ENCODE data around the gene CDK14.

Gene CDK14

GRCh38 chr7:90675982-90676381, 79.9 kb downstream of the CDK14 start:
- intact Hi-C loops (cut with DNase I), result no loop called here
- DNase-seq, result no peak

- DNase-seq, result peak in 1 of 10 donors; percentile 77
Measured at GRCh38 chr7:90677486-90678404, 81.6 kb downstream of the CDK14 start.

GRCh38 chr7:90678986-90679385, 82.9 kb downstream of the CDK14 start:
- no peak for DNase-seq
- intact Hi-C loops (cut with DNase I), result no loop called here

More at GRCh38 chr7:90677486-90678404, 81.6 kb downstream of the CDK14 start:
- intact Hi-C loops (cut with DNase I), result no loop called here

DNA sequence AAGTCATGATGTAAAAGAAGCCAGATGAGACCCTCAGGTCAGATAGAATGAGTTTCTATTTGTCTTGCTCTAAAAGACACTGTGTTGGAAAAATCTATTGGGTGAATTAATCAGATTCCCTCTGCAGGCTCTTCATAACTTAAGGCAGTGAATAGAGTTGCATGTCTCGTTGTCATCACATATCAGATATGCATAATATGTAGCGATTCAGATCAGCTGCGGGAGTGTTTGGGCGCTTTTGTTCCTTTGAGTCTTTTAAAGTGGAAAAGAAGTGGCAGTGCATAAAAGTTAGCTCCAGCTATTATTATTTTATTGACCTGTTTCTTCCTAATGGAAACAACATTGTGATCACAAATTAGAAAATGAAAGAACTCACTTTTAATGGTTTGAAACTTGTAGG, 84.4 kb downstream of the CDK14 start:
- intact Hi-C loops (cut with DNase I), result no loop called here
- no peak for DNase-seq

GRCh38 chr7:90681336-90682022, 85.4 kb downstream of the CDK14 start:
- no peak for DNase-seq
- intact Hi-C loops (cut with DNase I), result no loop called here

DNA sequence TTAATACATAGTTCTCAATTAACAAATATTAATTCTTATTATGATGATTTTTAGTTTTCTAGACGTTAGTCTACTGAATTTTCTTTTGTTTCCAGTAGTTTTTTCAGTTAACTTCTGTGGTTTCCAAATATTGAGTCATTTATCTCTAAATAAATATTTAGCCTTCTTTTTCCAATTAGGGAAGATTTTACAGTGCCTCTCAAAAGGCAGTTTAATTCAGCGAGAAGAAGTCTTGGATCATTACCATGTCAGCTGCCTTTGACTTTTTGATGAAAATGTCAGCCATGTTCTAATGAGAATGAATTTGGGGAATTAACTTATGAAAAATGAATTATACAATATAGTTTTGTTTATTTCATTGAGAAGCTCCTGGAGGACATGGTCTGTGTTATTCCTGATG, 90.0 kb downstream of the CDK14 start:
- intact Hi-C loops (cut with DNase I), result no loop called here
- no peak for DNase-seq

DNA sequence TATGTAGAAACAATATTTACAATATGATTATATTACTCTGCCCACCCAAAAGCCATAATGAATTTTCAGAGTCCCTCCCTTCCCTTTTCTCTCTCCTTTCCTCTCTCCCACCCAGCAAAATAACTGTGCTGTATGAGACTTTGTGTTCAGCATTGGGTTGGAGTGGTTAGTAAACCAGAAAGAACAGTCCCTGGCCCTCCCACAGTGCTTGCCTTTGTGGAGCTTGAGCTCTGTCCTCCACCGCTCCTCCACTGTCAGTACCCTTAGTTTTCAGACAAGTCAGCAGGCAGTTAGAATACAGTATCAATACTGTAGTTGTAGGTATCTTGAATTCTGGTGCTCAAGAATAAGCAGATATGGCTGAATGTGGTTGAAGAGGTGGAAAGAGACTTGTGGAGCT, 92.7 kb downstream of the CDK14 start:
- intact Hi-C loops (cut with DNase I), result no loop called here
- DNase-seq, result no peak

- intact Hi-C loops (cut with DNase I), result no loop called here
- no peak for DNase-seq
Measured at GRCh38 chr7:90689260-90689659, 93.1 kb downstream of the CDK14 start.

- intact Hi-C loops (cut with DNase I), result no loop called here
- no peak for DNase-seq
Measured at GRCh38 chr7:90690159-90690858, 94.2 kb downstream of the CDK14 start.

GRCh38 chr7:90692396-90692795, 96.3 kb downstream of the CDK14 start:
- DNase-seq, result no peak

GRCh38 chr7:90692947-90693346, 96.8 kb downstream of the CDK14 start:
- intact Hi-C loops (cut with DNase I), result no loop called here
- DNase-seq, result no peak

More at GRCh38 chr7:90692396-90692795, 96.3 kb downstream of the CDK14 start:
- intact Hi-C loops (cut with DNase I), result no loop called here

DNA sequence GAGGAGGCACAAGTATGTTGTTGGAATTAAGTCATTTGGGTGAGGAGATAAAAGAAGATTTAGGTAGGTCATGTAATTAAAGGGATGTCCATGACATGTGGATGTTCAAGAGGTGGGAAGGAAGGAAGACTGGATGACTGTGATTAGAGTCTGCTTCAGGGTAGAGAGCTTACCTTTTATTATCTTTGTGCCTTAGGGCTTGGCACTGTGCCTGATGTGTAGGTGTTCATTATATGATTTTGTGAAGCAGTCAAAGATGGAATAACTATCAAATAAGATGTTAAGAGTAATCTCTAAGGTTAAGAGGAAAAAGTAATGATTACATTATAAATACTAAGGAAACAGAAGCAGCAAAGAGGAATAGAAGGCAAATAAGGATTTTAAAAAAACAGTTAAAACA, 97.8 kb downstream of the CDK14 start:
- intact Hi-C loops (cut with DNase I), result no loop called here
- no peak for DNase-seq

DNA sequence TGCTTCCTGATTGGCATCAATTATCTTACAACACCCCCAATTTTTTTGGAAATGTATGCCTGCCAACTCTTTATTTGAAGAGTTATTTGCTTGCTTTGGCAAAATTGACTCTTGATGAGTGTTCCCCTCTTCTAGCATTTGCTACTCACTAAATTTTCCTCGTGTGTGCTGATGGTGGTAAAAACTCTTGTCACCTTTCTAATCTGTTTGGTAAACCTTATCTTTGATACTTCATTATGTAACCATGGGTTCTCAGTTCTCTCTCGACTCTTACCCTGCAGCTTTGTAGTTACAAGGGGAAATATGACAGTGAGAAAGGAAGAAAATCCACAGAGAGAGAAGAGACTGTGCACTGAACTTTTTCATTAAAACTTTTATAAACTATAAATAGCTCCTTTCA, 102.5 kb downstream of the CDK14 start:
- no peak for DNase-seq
- intact Hi-C loops (cut with DNase I), result no loop called here

GRCh38 chr7:90701021-90701420, 104.9 kb downstream of the CDK14 start:
- DNase-seq, result no peak
- intact Hi-C loops (cut with DNase I), result no loop called here

DNA sequence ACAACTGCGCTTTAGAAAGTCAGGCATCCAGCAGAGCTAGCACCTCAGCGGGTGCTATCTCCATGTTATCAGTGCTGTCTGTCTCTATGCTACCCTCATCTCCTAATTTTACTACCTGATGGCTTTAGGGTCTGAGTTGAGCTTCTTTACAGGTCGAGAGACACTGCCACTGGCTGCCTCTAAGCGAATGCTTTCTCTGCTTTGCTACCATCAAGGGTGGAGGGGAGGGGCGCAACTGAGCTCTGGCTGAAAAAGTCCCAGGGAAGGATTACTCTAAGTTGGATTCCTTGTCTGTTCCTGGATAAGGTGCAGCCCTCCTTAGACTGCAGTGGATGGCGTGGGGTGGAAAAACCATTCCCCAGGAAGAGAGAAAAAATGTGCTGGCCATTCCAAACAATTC, 105.7 kb downstream of the CDK14 start:
- DNase-seq, result no peak
- intact Hi-C loops (cut with DNase I), result no loop called here

DNA sequence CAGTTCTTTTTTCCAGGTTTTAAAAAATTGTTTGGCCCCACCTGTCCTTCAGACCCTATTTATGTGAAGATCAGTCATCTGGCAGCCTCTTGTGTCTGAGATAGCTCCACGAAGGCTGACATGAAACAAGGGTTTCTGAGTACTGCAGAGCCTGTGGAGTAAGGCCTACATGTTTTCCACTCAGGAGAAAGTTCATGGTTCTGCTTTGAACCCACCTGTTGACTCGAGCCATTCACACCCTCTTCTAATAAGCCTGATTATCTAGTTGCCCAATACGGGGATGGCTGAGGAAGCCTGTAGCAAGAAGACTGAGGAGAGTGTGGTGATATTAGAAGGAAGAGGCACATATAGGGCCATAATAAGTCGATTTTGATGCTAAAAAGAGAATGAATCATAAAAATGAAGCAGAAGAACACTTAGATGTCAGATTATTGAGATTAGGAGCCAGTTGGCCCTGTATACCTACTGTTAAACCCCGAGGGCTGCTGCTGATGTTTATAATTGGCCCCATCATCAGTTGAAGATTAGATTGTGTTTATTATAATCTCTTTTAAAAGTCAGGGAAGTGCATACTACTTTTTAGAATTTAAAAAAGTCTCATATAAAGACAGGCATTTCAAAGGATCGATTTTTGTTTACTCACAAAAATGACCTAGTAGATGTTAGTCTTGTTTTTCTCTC, 109.4 kb downstream of the CDK14 start:
- intact Hi-C loops (cut with DNase I), result loop anchor here (5.0 kb wide), 1 partner anchor 327 kb away; no protein-coding TSS in a partner anchor
- no peak for DNase-seq

GRCh38 chr7:90706072-90706716, 110.1 kb downstream of the CDK14 start:
- no peak for DNase-seq
- intact Hi-C loops (cut with DNase I), result loop anchor here (5.0 kb wide), 1 partner anchor 326 kb away; no protein-coding TSS in a partner anchor

- DNase-seq, result peak in 8 of 10 donors; percentile 17 to 83 (median 30)
- intact Hi-C loops (cut with DNase I), result loop anchor here (5.0 kb wide), 1 partner anchor 323 kb away; no protein-coding TSS in a partner anchor
Measured at GRCh38 chr7:90708841-90709317, 112.8 kb downstream of the CDK14 start.
